HG03095 (cell line): ENCODE measurements around the gene CPED1.

Experiments
- ATAC-seq: cut with Tn5 transposase; IDR thresholded peaks from one replicate; pipeline ENCODE4 v1.9.1; 2021; ENCODE audit warnings: moderate library complexity; ENCODE audit not compliant: unreplicated experiment

The CPED1 gene

GRCh38 chr7:121012170-121012874 lies 23.8 kb downstream of the CPED1 start:
- ATAC-seq = no peak

- ATAC-seq = no peak
Measured at GRCh38 chr7:121012919-121013318, 24.4 kb downstream of the CPED1 start.

GRCh38 chr7:121015560-121015959 lies 27.0 kb downstream of the CPED1 start:
- no peak for ATAC-seq

- no peak for ATAC-seq
Measured at GRCh38 chr7:121016966-121017365, 28.5 kb downstream of the CPED1 start.

- no peak for ATAC-seq
Measured at GRCh38 chr7:121017586-121017985, 29.1 kb downstream of the CPED1 start.

- no peak for ATAC-seq
Measured at GRCh38 chr7:121019018-121019417, 30.5 kb downstream of the CPED1 start.

- ATAC-seq = no peak
Measured at GRCh38 chr7:121020249-121020988, 31.9 kb downstream of the CPED1 start.

GRCh38 chr7:121020989-121021969 lies 32.8 kb downstream of the CPED1 start:
- no peak for ATAC-seq

GRCh38 chr7:121023194-121023593 lies 34.7 kb downstream of the CPED1 start:
- no peak for ATAC-seq

GRCh38 chr7:121023683-121024511 lies 35.4 kb downstream of the CPED1 start:
- ATAC-seq = no peak

- no peak for ATAC-seq
Measured at GRCh38 chr7:121024611-121025010, 36.1 kb downstream of the CPED1 start.

- no peak for ATAC-seq
Measured at GRCh38 chr7:121026159-121026558, 37.6 kb downstream of the CPED1 start.

- ATAC-seq = no peak
Measured at GRCh38 chr7:121026577-121027111, 38.1 kb downstream of the CPED1 start.

GRCh38 chr7:121027761-121028669 lies 39.5 kb downstream of the CPED1 start:
- no peak for ATAC-seq

- no peak for ATAC-seq
Measured at GRCh38 chr7:121029302-121029701, 40.8 kb downstream of the CPED1 start.

- no peak for ATAC-seq
Measured at GRCh38 chr7:121030308-121030707, 41.8 kb downstream of the CPED1 start.

- ATAC-seq = no peak
Measured at GRCh38 chr7:121032645-121033460, 44.3 kb downstream of the CPED1 start.

- no peak for ATAC-seq
Measured at GRCh38 chr7:121034929-121035328, 46.4 kb downstream of the CPED1 start.
